NCI-H82 treated with DMSO at 0.1 percent for 48 hours (cell line): ENCODE measurements around the gene AFF2.

Source experiments
- DNase-seq: peaks from one replicate; lab custom pipeline; 2025; ENCODE audit not compliant: unreplicated experiment; lab: John Stamatoyannopoulos, UW

AFF2 gene

GRCh38 chrX:148722966-148723365 is 222.5 kb downstream of the AFF2 start:
- no peak for DNase-seq

- no peak for DNase-seq
Observed at GRCh38 chrX:148723551-148723950, 223.1 kb downstream of the AFF2 start.

- no peak for DNase-seq
Observed at GRCh38 chrX:148728901-148729300, 228.5 kb downstream of the AFF2 start.

- DNase-seq = no peak
Observed at GRCh38 chrX:148732743-148733142, 232.3 kb downstream of the AFF2 start.

- no peak for DNase-seq
Observed at GRCh38 chrX:148741441-148741840, 241.0 kb downstream of the AFF2 start.

GRCh38 chrX:148755111-148755510 is 254.7 kb downstream of the AFF2 start:
- DNase-seq = no peak

GRCh38 chrX:148763896-148764295 is 263.5 kb downstream of the AFF2 start:
- DNase-seq = no peak

GRCh38 chrX:148768296-148768695 is 267.9 kb downstream of the AFF2 start:
- DNase-seq = no peak

GRCh38 chrX:148771440-148771839 is 271.0 kb downstream of the AFF2 start:
- peak; percentile 9 for DNase-seq

- no peak for DNase-seq
Observed at GRCh38 chrX:148774276-148774675, 273.9 kb downstream of the AFF2 start.

- no peak for DNase-seq
Observed at GRCh38 chrX:148784137-148784536, 283.7 kb downstream of the AFF2 start.

- DNase-seq = no peak
Observed at GRCh38 chrX:148784856-148785255, 284.4 kb downstream of the AFF2 start.

- no peak for DNase-seq
Observed at GRCh38 chrX:148785256-148785655, 284.8 kb downstream of the AFF2 start.

GRCh38 chrX:148788449-148788848 is 288.0 kb downstream of the AFF2 start:
- no peak for DNase-seq

GRCh38 chrX:148794350-148794749 is 293.9 kb downstream of the AFF2 start:
- DNase-seq = no peak

- no peak for DNase-seq
Observed at GRCh38 chrX:148804579-148805355, 304.4 kb downstream of the AFF2 start.

GRCh38 chrX:148806145-148806870 is 305.9 kb downstream of the AFF2 start:
- no peak for DNase-seq

- DNase-seq = no peak
Observed at GRCh38 chrX:148808833-148809232, 308.4 kb downstream of the AFF2 start.

GRCh38 chrX:148811236-148811635 is 310.8 kb downstream of the AFF2 start:
- no peak for DNase-seq

- DNase-seq = no peak
Observed at GRCh38 chrX:148813422-148813821, 313.0 kb downstream of the AFF2 start.

- DNase-seq = no peak
Observed at GRCh38 chrX:148813967-148814366, 313.6 kb downstream of the AFF2 start.

- no peak for DNase-seq
Observed at GRCh38 chrX:148815218-148815961, 315.0 kb downstream of the AFF2 start.
